ENCODE results near the gene TGM2.

GRCh38 chr20:38150335-38151170 is 14.5 kb downstream of the TGM2 start:
- no peak for TF ChIP-seq MLLT1 (IDR thresholded peaks at IDR 0.05)
- no peak for TF ChIP-seq HNRNPL (IDR thresholded peaks at IDR 0.05; ENCODE audit: low read depth, low read length)
- no peak for TF ChIP-seq BACH1 (tag; IDR thresholded peaks at IDR 0.05)
- no peak for TF ChIP-seq E2F1 (CRISPR knock-in tag; IDR thresholded peaks at IDR 0.05)
- TF ChIP-seq E2F5 (CRISPR knock-in tag; IDR thresholded peaks at IDR 0.05): no peak
- no peak for TF ChIP-seq SETDB1 (IDR thresholded peaks at IDR 0.05; ENCODE audit: low read length)
- TF ChIP-seq CHCHD3 (CRISPR knock-in tag; IDR thresholded peaks at IDR 0.05): no peak
- no peak for TF ChIP-seq POLR2AphosphoS5 (IDR thresholded peaks at IDR 0.05; ENCODE audit: control insufficient read depth, insufficient read depth, low read depth, low read length)
- no peak for TF ChIP-seq CTCF (IDR thresholded peaks at IDR 0.05 in 2 of 3, conservative IDR thresholded peaks at IDR 0.05 in 1 of 3; ENCODE audit: insufficient read depth in 2 of 3, low read depth in 1 of 3, low read length in 3 of 3)
- no peak for TF ChIP-seq HDGF (IDR thresholded peaks at IDR 0.05)
